Left colon (tissue), 2 donors: ENCODE results near the gene APCDD1. TPM values are rescaled to one million over a fixed set of nuclear protein-coding genes. Genes with fewer than 3 reads are reported as not detected.

Source experiments
- ATAC-seq: fragments of 200-7000 bp; cut with Tn5 transposase; one replicate; pipeline ENCODE4 v1.9.1; 2020; ENCODE audit warnings: mild to moderate bottlenecking, moderate library complexity
- DNase-seq, 2 donors: peaks; one replicate each; pipeline ENCODE4 v3.0.0-alpha.2; 2020
- intact Hi-C, 2 donors: fragments of 100-400 bp; cut with DNase I in 1 of 2; cut with micrococcal nuclease in 1 of 2; formaldehyde crosslinking; loops; one replicate each; pipeline versions ENCODE4 v1.11.2 to v1.14.0; 2022; cut with DNase I, micrococcal nuclease
- long read RNA-seq: library from polyadenylated mRNA; unstranded; transcript quantifications from one replicate; pipeline ENCODE4 v2.0.0, GENCODE V29; 2021
- total RNA-seq, 2 donors: library from RNA; stranded (reverse); fragmentation: NEBNext Ultra II Directional; extraction: Animal tissue kit (Norgen Biotek cat#: 25700); gene quantifications; one replicate each; pipeline ENCODE4 v1.2.1, GENCODE V29; 2021
- donor health status: DM: no; HTN: no; CAD: no.
- donor health status: DM: yes; HTN: yes; CAD: no.

Gene APCDD1
- total RNA-seq, result 1 to 10 TPM; 5.2 to 8.3 TPM
- long read RNA-seq, transcript APCDD1-201 (5 exons, 3,809 nt), result major isoform, 5 of 13 reads
- long read RNA-seq, partial matches to known transcripts, result 6 of 13 reads
- long read RNA-seq, other reads (novel, unspliced or antisense), result 2 of 13 reads

GRCh38 chr18:10453806-10454680 lies at the start of gene APCDD1:
Gene APCDD1 (plus strand): TSS chr18:10454635. CDS start chr18:10454982, 347 bp downstream.
- peak; percentile 46 to 53 for DNase-seq
- intact Hi-C loops, result no loop called here
- peak; percentile 62 for ATAC-seq

- intact Hi-C loops, result no loop called here
- ATAC-seq (no peak), DNase-seq (no peak)
Observed at GRCh38 chr18:10405014-10405493, 49.4 kb upstream of the APCDD1 start.

- ATAC-seq (no peak), DNase-seq (no peak)
- intact Hi-C loops, result no loop called here
Observed at GRCh38 chr18:10405816-10406663, 48.4 kb upstream of the APCDD1 start.

GRCh38 chr18:10408131-10408530 lies 46.3 kb upstream of the APCDD1 start:
- no peak for ATAC-seq
- intact Hi-C loops, result no loop called here

GRCh38 chr18:10409041-10409440 lies 45.4 kb upstream of the APCDD1 start:
- ATAC-seq (no peak), DNase-seq (no peak)
- intact Hi-C loops, result no loop called here

More at GRCh38 chr18:10408131-10408530, 46.3 kb upstream of the APCDD1 start:
- DNase-seq, result no peak

- ATAC-seq (no peak), DNase-seq (no peak)
- intact Hi-C loops, result no loop called here
Observed at GRCh38 chr18:10410472-10411308, 43.7 kb upstream of the APCDD1 start.

GRCh38 chr18:10412933-10413332 lies 41.5 kb upstream of the APCDD1 start:
- ATAC-seq (no peak), DNase-seq (no peak)
- intact Hi-C loops, result no loop called here

- DNase-seq (no peak), ATAC-seq (no peak)
- intact Hi-C loops, result no loop called here
Observed at GRCh38 chr18:10413722-10414121, 40.7 kb upstream of the APCDD1 start.

- ATAC-seq, result no peak
- DNase-seq, result no peak
- intact Hi-C loops, result no loop called here
Observed at GRCh38 chr18:10414293-10414842, 40.1 kb upstream of the APCDD1 start.

- intact Hi-C loops, result no loop called here
- ATAC-seq (no peak), DNase-seq (no peak)
Observed at GRCh38 chr18:10416065-10416464, 38.4 kb upstream of the APCDD1 start.

- ATAC-seq (no peak), DNase-seq (no peak)
- intact Hi-C loops, result no loop called here
Observed at GRCh38 chr18:10417191-10417590, 37.2 kb upstream of the APCDD1 start.

GRCh38 chr18:10417664-10418063 lies 36.8 kb upstream of the APCDD1 start:
- DNase-seq (no peak), ATAC-seq (no peak)
- intact Hi-C loops, result no loop called here

- intact Hi-C loops, result no loop called here
- DNase-seq (no peak), ATAC-seq (no peak)
Observed at GRCh38 chr18:10418836-10419235, 35.6 kb upstream of the APCDD1 start.

- no peak for ATAC-seq
- intact Hi-C loops, result no loop called here
- DNase-seq, result no peak
Observed at GRCh38 chr18:10419420-10420103, 34.9 kb upstream of the APCDD1 start.

- ATAC-seq (no peak), DNase-seq (no peak)
- intact Hi-C loops, result no loop called here
Observed at GRCh38 chr18:10420561-10421352, 33.7 kb upstream of the APCDD1 start.

- intact Hi-C loops, result no loop called here
- ATAC-seq (no peak), DNase-seq (no peak)
Observed at GRCh38 chr18:10421859-10422258, 32.6 kb upstream of the APCDD1 start.

GRCh38 chr18:10422731-10423130 lies 31.7 kb upstream of the APCDD1 start:
- intact Hi-C loops, result no loop called here
- ATAC-seq, result no peak
- DNase-seq, result no peak
